ENCODE measurements around the gene ANGPTL5.
"Not testable (repeated sequence)": the region's sequence is repeated elsewhere in the genome, so short reads cannot be mapped to it uniquely, and the experiment has no call there.

The ANGPTL5 gene

DNA sequence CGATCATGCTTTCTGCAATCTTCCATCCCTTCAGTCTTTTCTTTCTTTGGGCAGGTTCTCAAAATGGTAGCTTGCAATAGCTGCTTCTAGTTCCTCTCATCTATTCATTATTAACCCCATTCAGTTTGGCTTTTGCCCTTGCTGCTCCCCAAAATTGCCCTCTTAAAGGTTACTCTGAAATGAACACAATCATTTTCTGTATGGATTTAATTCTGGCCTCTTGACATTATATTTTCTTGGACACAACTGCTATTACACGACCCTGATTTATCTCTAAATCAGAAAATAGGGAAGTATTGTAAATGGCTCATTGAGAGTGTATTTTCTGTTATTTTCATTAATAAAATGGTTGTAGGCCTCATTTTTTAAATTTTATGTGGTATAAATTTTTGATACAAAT, at the start of gene ANGPTL5:
ANGPTL5 (minus strand) TSS at position 101 of the 400 bp plus-strand sequence. CDS start 8,613 bp downstream, outside the sequence.
- no peak for TF ChIP-seq POLR2A (IDR thresholded peaks at IDR 0.05; ENCODE audit: low read length)
- TF ChIP-seq GATA1 (IDR thresholded peaks at IDR 0.05; ENCODE audit: low read depth, low read length): no peak
- no peak for DNase-seq

- DNase-seq: not testable (repeated sequence)
Observed at GRCh38 chr11:101964200-101964599, 47.9 kb upstream of the ANGPTL5 start.

DNA sequence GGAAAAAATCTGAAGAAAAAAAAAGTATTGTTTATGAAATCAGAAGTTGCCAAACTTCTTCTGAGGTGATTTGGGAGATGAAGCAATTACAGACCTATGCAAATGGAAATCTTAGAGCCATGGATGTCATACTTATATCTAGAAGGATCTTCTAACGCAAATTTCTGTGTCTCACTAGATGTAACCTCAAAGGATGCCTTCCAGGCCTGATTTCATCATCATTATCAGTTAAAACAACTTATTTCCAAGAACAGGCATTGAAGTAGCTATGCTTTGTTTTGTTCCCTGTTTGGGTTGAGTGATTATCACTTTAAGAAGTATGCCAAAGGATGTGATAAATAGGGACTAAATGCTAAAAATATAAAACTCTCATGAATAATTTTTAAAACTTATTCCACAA, 43.9 kb upstream of the ANGPTL5 start:
- no peak for TF ChIP-seq POLR2A (IDR thresholded peaks at IDR 0.05; ENCODE audit: low read length)
- TF ChIP-seq GATA1 (IDR thresholded peaks at IDR 0.05; ENCODE audit: low read depth, low read length): no peak

DNA sequence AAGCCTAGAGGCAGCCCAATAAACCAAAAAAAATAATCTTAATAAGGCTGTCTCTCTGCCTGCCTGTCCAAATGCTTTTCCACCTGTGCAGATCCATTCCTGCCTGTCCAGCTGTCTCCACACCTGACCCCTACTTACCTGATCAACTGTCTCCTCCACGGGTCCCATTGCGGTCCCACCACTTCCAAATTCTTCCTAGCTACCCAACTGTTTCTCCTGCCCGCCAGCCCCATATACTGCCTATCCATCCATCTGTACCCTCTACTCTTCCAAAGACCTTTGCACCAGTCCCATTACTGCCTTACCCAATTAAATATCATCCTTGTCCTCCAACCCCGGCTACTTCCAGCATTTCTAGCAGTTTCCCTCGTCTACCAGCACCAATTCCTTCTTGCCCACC, 39.4 kb upstream of the ANGPTL5 start:
- DNase-seq: no peak
- TF ChIP-seq POLR2A (IDR thresholded peaks at IDR 0.05; ENCODE audit: low read length): no peak
- TF ChIP-seq GATA1 (IDR thresholded peaks at IDR 0.05; ENCODE audit: low read depth, low read length): no peak

More for the DNA sequence above, 43.9 kb upstream of the ANGPTL5 start:
- no peak for DNase-seq

DNA sequence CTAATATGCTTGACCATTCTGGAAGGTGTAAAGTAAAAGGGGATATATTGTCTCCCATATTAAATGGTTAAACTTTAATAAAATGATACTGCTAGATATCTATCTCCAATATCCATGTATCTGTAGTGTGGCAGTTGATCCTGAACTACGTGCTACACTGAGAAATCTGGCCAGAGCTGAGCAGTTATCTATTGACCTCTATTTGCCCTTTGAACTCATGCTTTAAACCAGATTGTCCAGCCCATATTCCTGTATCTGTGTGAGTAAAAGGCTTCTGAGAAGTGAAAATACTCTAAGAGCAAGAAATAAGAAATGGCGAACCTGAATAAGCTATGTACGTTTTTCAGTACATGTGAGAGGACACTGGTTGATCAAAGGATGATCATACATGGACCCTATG, 39.0 kb upstream of the ANGPTL5 start:
- TF ChIP-seq POLR2A (IDR thresholded peaks at IDR 0.05; ENCODE audit: low read length) (no peak), GATA1 (IDR thresholded peaks at IDR 0.05; ENCODE audit: low read depth, low read length) (no peak)
- DNase-seq: no peak

DNA sequence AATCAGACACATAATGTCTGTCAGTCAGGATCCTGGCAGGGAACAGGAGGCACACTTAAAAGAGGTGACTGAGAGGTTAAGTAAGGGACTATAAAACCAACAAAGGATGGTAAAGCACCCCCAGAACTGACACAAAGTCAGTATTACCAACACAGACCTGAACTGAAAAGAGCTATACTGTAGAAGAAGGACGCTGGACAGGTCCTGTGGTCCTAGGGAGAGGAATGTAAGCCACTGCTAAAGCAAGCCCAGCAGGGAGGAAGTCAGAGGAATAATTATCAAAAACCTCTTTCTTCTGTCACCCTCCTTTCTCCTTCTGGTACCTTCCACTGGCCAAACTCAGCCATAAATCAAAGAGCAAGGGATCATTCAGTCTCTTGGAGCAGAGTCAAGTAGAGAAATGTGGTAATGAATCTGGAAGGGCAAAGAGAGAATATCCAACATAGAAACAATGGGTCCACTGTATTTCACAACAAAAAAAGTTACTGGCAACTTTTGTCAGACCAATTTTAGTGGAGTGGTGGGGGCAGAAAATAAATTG, 33.4 kb upstream of the ANGPTL5 start:
- no peak for DNase-seq
- TF ChIP-seq POLR2A (IDR thresholded peaks at IDR 0.05; ENCODE audit: low read length): no peak
- no peak for TF ChIP-seq GATA1 (IDR thresholded peaks at IDR 0.05; ENCODE audit: low read depth, low read length)

DNA sequence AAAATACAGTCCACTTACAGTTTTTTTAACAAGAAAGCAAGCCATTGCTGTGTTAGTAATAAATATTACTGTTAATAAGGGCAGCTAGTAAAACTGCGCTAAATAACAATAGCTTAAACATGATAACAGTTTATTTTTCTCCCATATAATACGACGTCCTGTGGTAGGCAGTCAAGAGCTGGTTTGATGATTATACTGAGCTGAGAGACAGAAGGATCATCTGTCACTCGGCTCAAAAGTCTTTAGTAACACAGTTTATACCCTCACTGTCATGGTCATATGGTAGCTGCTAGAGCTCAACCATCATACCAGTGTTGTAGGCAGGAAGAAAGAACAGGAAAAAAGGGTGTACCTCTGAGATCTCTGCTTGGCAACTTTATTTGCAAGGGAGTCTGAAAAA, 29.1 kb upstream of the ANGPTL5 start:
- TF ChIP-seq POLR2A (IDR thresholded peaks at IDR 0.05; ENCODE audit: low read length): no peak
- TF ChIP-seq GATA1 (IDR thresholded peaks at IDR 0.05; ENCODE audit: low read depth, low read length): no peak
- no peak for DNase-seq

GRCh38 chr11:101944923-101945322, 28.6 kb upstream of the ANGPTL5 start:
- DNase-seq: no peak
- TF ChIP-seq POLR2A (IDR thresholded peaks at IDR 0.05; ENCODE audit: low read length) (no peak), GATA1 (IDR thresholded peaks at IDR 0.05; ENCODE audit: low read depth, low read length) (no peak)

- no peak for DNase-seq
- TF ChIP-seq POLR2A (IDR thresholded peaks at IDR 0.05; ENCODE audit: low read length): no peak
- TF ChIP-seq GATA1 (IDR thresholded peaks at IDR 0.05; ENCODE audit: low read depth, low read length): no peak
Observed at GRCh38 chr11:101940901-101941520, 24.7 kb upstream of the ANGPTL5 start.

DNA sequence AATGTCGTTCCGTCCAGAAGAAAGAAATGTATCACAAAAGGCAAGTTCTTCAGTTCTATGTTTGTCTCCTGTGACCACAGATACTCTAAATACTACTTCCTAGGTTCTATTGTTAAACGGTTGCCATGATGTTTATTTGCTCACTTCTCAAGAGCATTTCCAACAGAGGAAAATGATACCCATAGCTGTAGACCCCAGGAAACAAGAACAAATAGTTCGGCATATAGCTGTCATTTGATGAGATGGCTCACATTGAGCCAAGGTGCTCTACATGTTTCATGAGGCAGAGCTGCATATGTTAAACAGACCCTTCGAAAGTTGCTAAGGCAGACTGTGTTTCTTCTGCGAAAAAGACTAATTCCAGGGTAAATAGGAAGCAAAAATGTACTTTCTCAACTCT, 15.4 kb upstream of the ANGPTL5 start:
- TF ChIP-seq GATA1 (IDR thresholded peaks at IDR 0.05; ENCODE audit: low read depth, low read length): no peak
- no peak for TF ChIP-seq POLR2A (IDR thresholded peaks at IDR 0.05; ENCODE audit: low read length)

DNA sequence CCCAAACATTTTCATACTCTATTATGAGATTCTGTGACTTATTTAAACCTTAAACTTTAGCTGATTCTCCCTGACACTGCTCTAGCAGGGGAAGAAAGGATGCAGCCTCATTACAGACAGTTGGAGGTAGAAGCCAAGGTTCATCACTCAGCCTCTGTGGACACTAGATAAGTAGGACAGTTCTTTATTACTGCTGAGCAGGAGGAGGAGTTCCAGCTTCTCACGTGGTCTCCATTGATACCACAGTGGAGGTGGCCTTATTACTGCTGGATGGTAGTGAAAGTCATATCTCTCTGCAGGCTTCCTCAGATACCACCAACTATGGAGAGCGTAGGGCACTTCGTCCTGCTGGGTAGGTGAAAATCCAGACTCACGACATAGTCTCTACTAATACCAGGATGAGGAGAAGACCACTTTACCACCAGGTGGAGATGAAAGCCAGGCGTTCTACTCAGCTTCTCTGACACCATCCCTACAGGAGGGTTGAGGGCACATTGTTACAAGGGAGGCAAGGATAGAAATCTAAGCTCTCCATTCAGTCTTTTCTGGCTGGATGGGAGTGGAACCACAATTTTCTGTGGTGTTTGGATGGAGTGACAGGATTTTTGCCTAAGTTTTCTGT, 13.1 kb upstream of the ANGPTL5 start:
- TF ChIP-seq GATA1 (IDR thresholded peaks at IDR 0.05; ENCODE audit: low read depth, low read length): no peak
- TF ChIP-seq POLR2A (IDR thresholded peaks at IDR 0.05; ENCODE audit: low read length): no peak
- no peak for DNase-seq

More for the DNA sequence above, 15.4 kb upstream of the ANGPTL5 start:
- DNase-seq: no peak

GRCh38 chr11:101923554-101923953, 7.2 kb upstream of the ANGPTL5 start:
- TF ChIP-seq POLR2A (IDR thresholded peaks at IDR 0.05; ENCODE audit: low read length) (no peak), GATA1 (IDR thresholded peaks at IDR 0.05; ENCODE audit: low read depth, low read length) (no peak)
- no peak for DNase-seq

DNA sequence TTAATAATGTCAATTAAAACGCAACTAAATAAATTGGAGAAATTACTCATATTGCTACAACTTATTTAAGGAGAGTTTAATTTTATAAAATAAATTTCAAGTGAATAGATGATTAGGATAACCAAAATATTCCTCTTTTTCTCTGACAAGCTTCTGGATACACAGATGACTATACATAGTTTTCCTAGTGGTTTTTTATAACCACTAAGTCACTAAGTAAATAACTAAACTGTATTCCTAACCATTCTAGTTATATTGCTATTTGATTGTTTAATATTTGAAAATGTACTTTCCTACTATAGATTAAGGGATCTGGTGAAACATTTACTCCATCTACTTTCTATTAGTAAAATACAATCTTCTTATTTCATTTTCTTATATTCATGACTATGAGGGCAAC, 4.7 kb upstream of the ANGPTL5 start:
- DNase-seq: no peak

GRCh38 chr11:101917226-101917625, 904 bp upstream of the ANGPTL5 start:
- no peak for DNase-seq
- TF ChIP-seq POLR2A (IDR thresholded peaks at IDR 0.05; ENCODE audit: low read length) (no peak), GATA1 (IDR thresholded peaks at IDR 0.05; ENCODE audit: low read depth, low read length) (no peak)

More for the DNA sequence above, 4.7 kb upstream of the ANGPTL5 start:
- TF ChIP-seq POLR2A (IDR thresholded peaks at IDR 0.05; ENCODE audit: low read length): no peak
- TF ChIP-seq GATA1 (IDR thresholded peaks at IDR 0.05; ENCODE audit: low read depth, low read length): no peak

GRCh38 chr11:101915791-101916291, 481 bp downstream of the ANGPTL5 start:
- DNase-seq: peak in 1 of 2 experiments; percentile 7
- TF ChIP-seq GATA1 (IDR thresholded peaks at IDR 0.05; ENCODE audit: low read depth, low read length): no peak
- TF ChIP-seq POLR2A (IDR thresholded peaks at IDR 0.05; ENCODE audit: low read length): no peak

All from erythroblast (primary cell).